Measurements from ENCODE around the gene FAM163B. TPM values are rescaled to one million over a fixed set of nuclear protein-coding genes. Genes with fewer than 3 reads are reported as not detected.

The FAM163B gene
- total RNA-seq, 1 experiment from 2014 or later: 2.0 TPM

DNA sequence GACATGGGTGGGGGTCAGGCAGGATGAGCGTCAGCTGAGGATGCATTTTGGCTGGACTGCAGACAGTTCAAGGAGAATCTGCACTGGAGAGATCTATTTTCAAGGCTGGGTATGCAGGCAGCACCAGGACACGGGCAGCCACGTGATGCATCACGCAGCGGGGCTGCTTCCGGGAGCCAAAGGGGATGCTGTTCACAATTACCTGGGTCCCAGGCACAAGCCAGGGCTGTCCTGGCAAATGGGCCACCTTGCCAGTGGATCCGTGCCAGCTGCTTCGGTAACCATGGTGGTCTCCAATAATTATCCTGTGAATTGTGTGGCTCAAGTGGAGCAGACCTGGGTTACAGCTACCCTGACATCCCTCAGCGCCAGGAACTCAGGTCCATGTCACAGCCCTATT lies 44.4 kb upstream of the FAM163B start:
- Mint-ChIP-seq H3K27me3 (ENCODE audit: low read depth) (peaks cover 8% of the 10 kb centered on the region), H3K4me3 (no peak overlapping the region), H3K9me3 (no peaks in the 10 kb centered on the region), H3K36me3 (no peaks in the 10 kb centered on the region), H3K4me1 (peaks cover 11% of the 10 kb centered on the region), H3K27ac (no peak overlapping the region)
- DNase-seq (ENCODE audit: low spot score) (no peak), ATAC-seq (no peak)
- TF ChIP-seq SOX15 (CRISPR knock-in tag; IDR thresholded peaks at IDR 0.05): no peak
- ChIA-PET CTCF (no interaction called here), POLR2A (no interaction called here)

DNA sequence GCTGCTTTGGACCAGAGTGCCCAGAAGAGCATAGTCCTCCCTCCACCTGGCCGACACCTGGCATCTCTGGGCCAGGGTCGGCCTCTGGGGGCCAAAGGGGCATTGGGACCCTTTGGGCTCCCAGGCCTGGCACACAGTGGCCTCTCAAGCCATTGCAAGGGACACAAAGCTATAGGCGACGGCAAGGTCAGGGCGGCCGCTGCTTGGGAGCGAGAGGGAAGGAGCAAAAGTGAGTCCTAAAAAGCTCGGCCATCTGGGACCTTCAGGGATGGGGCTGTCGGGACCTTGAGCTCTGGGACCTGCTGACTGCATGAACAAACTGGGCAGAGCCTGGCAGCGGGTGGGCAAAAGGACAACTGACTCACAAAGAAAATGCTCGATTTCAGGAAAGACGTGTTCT lies 40.8 kb upstream of the FAM163B start:
- POLR2A ChIA-PET: interaction anchor here (1.3 kb wide), 1 partner anchor 9 kb away, joined by 4 read pairs; no protein-coding TSS in a partner anchor
- H3K4me1 Mint-ChIP-seq: peaks cover 1% of the 10 kb centered on the region; the same call in 1 of the 2 replicates
- no peak for DNase-seq (ENCODE audit: low spot score)
- CTCF ChIA-PET: interaction anchor here (1.0 kb wide), 1 partner anchor 93 kb away, joined by 5 read pairs; no protein-coding TSS in a partner anchor
- H3K4me3 Mint-ChIP-seq: no peak overlapping the region
- H3K36me3 Mint-ChIP-seq: no peaks in the 10 kb centered on the region
- ATAC-seq: no peak
- H3K27ac Mint-ChIP-seq: no peak overlapping the region; the same call in 1 of the 2 replicates
- no peaks in the 10 kb centered on the region for H3K9me3 Mint-ChIP-seq
- no peaks in the 10 kb centered on the region for H3K27me3 Mint-ChIP-seq (ENCODE audit: low read depth)
- TF ChIP-seq, protein P1, sequence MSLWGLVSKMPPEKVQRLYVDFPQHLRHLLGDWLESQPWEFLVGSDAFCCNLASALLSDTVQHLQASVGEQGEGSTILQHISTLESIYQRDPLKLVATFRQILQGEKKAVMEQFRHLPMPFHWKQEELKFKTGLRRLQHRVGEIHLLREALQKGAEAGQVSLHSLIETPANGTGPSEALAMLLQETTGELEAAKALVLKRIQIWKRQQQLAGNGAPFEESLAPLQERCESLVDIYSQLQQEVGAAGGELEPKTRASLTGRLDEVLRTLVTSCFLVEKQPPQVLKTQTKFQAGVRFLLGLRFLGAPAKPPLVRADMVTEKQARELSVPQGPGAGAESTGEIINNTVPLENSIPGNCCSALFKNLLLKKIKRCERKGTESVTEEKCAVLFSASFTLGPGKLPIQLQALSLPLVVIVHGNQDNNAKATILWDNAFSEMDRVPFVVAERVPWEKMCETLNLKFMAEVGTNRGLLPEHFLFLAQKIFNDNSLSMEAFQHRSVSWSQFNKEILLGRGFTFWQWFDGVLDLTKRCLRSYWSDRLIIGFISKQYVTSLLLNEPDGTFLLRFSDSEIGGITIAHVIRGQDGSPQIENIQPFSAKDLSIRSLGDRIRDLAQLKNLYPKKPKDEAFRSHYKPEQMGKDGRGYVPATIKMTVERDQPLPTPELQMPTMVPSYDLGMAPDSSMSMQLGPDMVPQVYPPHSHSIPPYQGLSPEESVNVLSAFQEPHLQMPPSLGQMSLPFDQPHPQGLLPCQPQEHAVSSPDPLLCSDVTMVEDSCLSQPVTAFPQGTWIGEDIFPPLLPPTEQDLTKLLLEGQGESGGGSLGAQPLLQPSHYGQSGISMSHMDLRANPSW (CRISPR knock-in tag; conservative IDR thresholded peaks at IDR 0.05; ENCODE audit: low read depth): no peak
- TF ChIP-seq GRHL2 (CRISPR knock-in tag; IDR thresholded peaks at IDR 0.05; ENCODE audit: insufficient replicate concordance, severe bottlenecking) (no peak), ZNF219 (CRISPR knock-in tag; IDR thresholded peaks at IDR 0.05; ENCODE audit: borderline replicate concordance) (no peak), TEAD4 (CRISPR knock-in tag; IDR thresholded peaks at IDR 0.05) (no peak), ZNF317 (CRISPR knock-in tag; IDR thresholded peaks at IDR 0.05; ENCODE audit: borderline replicate concordance, low read depth) (no peak), NR3C1 (CRISPR knock-in tag; conservative IDR thresholded peaks at IDR 0.05; ENCODE audit: low read depth) (no peak), NFYB (CRISPR knock-in tag; conservative IDR thresholded peaks at IDR 0.05; ENCODE audit: low read depth) (no peak), FOXJ3 (CRISPR knock-in tag; IDR thresholded peaks at IDR 0.05; ENCODE audit: borderline replicate concordance) (no peak), EMX1 (CRISPR knock-in tag; IDR thresholded peaks at IDR 0.05) (no peak), ZNF232 (CRISPR knock-in tag; IDR thresholded peaks at IDR 0.05) (no peak), JUN (CRISPR knock-in tag; IDR thresholded peaks at IDR 0.05) (no peak), RORB (CRISPR knock-in tag; IDR thresholded peaks at IDR 0.05) (no peak)
- TF ChIP-seq, protein P2, sequence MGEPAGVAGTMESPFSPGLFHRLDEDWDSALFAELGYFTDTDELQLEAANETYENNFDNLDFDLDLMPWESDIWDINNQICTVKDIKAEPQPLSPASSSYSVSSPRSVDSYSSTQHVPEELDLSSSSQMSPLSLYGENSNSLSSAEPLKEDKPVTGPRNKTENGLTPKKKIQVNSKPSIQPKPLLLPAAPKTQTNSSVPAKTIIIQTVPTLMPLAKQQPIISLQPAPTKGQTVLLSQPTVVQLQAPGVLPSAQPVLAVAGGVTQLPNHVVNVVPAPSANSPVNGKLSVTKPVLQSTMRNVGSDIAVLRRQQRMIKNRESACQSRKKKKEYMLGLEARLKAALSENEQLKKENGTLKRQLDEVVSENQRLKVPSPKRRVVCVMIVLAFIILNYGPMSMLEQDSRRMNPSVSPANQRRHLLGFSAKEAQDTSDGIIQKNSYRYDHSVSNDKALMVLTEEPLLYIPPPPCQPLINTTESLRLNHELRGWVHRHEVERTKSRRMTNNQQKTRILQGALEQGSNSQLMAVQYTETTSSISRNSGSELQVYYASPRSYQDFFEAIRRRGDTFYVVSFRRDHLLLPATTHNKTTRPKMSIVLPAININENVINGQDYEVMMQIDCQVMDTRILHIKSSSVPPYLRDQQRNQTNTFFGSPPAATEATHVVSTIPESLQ (CRISPR knock-in tag; IDR thresholded peaks at IDR 0.05): no peak
- TF ChIP-seq, protein P3, sequence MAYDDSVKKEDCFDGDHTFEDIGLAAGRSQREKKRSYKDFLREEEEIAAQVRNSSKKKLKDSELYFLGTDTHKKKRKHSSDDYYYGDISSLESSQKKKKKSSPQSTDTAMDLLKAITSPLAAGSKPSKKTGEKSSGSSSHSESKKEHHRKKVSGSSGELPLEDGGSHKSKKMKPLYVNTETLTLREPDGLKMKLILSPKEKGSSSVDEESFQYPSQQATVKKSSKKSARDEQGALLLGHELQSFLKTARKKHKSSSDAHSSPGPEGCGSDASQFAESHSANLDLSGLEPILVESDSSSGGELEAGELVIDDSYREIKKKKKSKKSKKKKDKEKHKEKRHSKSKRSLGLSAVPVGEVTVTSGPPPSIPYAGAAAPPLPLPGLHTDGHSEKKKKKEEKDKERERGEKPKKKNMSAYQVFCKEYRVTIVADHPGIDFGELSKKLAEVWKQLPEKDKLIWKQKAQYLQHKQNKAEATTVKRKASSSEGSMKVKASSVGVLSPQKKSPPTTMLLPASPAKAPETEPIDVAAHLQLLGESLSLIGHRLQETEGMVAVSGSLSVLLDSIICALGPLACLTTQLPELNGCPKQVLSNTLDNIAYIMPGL (CRISPR knock-in tag; IDR thresholded peaks at IDR 0.05): no peak
- TF ChIP-seq, protein P4, sequence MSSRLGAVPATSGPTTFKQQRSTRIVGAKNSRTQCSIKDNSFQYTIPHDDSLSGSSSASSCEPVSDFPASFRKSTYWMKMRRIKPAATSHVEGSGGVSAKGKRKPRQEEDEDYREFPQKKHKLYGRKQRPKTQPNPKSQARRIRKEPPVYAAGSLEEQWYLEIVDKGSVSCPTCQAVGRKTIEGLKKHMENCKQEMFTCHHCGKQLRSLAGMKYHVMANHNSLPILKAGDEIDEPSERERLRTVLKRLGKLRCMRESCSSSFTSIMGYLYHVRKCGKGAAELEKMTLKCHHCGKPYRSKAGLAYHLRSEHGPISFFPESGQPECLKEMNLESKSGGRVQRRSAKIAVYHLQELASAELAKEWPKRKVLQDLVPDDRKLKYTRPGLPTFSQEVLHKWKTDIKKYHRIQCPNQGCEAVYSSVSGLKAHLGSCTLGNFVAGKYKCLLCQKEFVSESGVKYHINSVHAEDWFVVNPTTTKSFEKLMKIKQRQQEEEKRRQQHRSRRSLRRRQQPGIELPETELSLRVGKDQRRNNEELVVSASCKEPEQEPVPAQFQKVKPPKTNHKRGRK (CRISPR knock-in tag; IDR thresholded peaks at IDR 0.05; ENCODE audit: borderline replicate concordance): no peak
- TF ChIP-seq, protein P5, sequence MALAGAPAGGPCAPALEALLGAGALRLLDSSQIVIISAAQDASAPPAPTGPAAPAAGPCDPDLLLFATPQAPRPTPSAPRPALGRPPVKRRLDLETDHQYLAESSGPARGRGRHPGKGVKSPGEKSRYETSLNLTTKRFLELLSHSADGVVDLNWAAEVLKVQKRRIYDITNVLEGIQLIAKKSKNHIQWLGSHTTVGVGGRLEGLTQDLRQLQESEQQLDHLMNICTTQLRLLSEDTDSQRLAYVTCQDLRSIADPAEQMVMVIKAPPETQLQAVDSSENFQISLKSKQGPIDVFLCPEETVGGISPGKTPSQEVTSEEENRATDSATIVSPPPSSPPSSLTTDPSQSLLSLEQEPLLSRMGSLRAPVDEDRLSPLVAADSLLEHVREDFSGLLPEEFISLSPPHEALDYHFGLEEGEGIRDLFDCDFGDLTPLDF (CRISPR knock-in tag; IDR thresholded peaks at IDR 0.05): no peak
- TF ChIP-seq, protein P6, sequence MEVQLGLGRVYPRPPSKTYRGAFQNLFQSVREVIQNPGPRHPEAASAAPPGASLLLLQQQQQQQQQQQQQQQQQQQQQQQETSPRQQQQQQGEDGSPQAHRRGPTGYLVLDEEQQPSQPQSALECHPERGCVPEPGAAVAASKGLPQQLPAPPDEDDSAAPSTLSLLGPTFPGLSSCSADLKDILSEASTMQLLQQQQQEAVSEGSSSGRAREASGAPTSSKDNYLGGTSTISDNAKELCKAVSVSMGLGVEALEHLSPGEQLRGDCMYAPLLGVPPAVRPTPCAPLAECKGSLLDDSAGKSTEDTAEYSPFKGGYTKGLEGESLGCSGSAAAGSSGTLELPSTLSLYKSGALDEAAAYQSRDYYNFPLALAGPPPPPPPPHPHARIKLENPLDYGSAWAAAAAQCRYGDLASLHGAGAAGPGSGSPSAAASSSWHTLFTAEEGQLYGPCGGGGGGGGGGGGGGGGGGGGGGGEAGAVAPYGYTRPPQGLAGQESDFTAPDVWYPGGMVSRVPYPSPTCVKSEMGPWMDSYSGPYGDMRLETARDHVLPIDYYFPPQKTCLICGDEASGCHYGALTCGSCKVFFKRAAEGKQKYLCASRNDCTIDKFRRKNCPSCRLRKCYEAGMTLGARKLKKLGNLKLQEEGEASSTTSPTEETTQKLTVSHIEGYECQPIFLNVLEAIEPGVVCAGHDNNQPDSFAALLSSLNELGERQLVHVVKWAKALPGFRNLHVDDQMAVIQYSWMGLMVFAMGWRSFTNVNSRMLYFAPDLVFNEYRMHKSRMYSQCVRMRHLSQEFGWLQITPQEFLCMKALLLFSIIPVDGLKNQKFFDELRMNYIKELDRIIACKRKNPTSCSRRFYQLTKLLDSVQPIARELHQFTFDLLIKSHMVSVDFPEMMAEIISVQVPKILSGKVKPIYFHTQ (CRISPR knock-in tag; IDR thresholded peaks at IDR 0.05): no peak
- TF ChIP-seq, protein P7, sequence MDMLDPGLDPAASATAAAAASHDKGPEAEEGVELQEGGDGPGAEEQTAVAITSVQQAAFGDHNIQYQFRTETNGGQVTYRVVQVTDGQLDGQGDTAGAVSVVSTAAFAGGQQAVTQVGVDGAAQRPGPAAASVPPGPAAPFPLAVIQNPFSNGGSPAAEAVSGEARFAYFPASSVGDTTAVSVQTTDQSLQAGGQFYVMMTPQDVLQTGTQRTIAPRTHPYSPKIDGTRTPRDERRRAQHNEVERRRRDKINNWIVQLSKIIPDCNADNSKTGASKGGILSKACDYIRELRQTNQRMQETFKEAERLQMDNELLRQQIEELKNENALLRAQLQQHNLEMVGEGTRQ (CRISPR knock-in tag; IDR thresholded peaks at IDR 0.05): no peak

Data from WTC11 (cell line).